ENCODE measurements around the gene ARVCF. TPM values are rescaled to one million over a fixed set of nuclear protein-coding genes. Genes with fewer than 3 reads are reported as not detected.

The ARVCF gene
- total RNA-seq, 4 donors from 2014 or later, result 1.5 to 15.3 (median 7.5) TPM

GRCh38 chr22:19988965-19989724, 27.5 kb downstream of the ARVCF start:
- TF ChIP-seq CTCF (IDR thresholded peaks at IDR 0.05; ENCODE audit: low read depth), result no peak

- no peak for TF ChIP-seq CTCF (IDR thresholded peaks at IDR 0.05; ENCODE audit: low read depth)
Measured at GRCh38 chr22:19988331-19988808, 28.3 kb downstream of the ARVCF start.

GRCh38 chr22:19987394-19988306, 29.0 kb downstream of the ARVCF start:
- no peak for TF ChIP-seq CTCF (IDR thresholded peaks at IDR 0.05; ENCODE audit: low read depth)

GRCh38 chr22:19986410-19987341, 29.9 kb downstream of the ARVCF start:
- TF ChIP-seq CTCF (IDR thresholded peaks at IDR 0.05; ENCODE audit: low read depth), result no peak

GRCh38 chr22:19986011-19986409, 30.6 kb downstream of the ARVCF start:
- TF ChIP-seq CTCF (IDR thresholded peaks at IDR 0.05; ENCODE audit: low read depth), result no peak

- no peak for TF ChIP-seq CTCF (IDR thresholded peaks at IDR 0.05; ENCODE audit: low read depth)
Measured at GRCh38 chr22:19984851-19985811, 31.5 kb downstream of the ARVCF start.
